Medulla oblongata (tissue), 1 donor: Measurements from ENCODE around the gene KSR2.
A peak's percentile ranks its signal among the peaks of the same experiment; 100 is the strongest.

ENCODE experiments used
- DNase-seq: peaks from one replicate; pipeline ENCODE4 v3.0.0-alpha.2; 2015; ENCODE audit errors: extremely low spot score

The KSR2 gene

DNA sequence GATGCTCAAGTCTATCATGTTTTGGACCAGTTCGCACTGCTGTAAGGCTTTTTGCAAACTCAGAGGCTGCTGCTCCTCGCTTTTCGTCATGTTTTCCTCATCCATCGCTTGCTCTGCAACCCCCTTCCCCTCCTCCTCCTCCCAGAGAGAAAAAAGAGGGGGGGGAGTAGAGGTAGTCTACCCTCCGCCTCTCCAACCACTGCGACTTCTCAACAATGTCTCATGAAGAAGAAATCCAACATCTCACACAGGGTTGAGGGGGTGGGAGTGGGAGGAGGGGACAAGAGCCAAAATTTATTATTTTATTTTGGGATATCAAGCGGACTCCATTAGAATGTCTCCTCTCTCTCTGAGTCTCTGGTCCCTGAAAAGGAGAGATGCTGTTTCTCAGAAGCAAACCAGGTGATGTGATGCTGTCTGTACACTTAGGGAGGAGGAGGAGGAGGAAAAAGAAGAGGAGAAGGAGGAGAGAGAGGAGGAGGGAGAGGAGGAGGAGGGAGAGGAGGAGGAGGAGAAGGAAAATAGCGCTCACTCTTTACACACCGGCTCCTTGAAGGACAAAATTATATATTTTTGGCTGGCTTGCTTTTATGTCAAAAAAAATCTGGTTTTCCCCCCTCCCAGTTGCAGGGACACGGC is 520 bp downstream of the KSR2 start:
- no peak for DNase-seq

GRCh38 chr12:117967512-117967911 is 1.3 kb downstream of the KSR2 start:
- DNase-seq: no peak

GRCh38 chr12:117967043-117967442 is 1.7 kb downstream of the KSR2 start:
- no peak for DNase-seq

- peak; percentile 7 for DNase-seq
Measured at GRCh38 chr12:117966511-117966910, 2.3 kb downstream of the KSR2 start.

- DNase-seq: no peak
Measured at GRCh38 chr12:117963836-117964235, 5.0 kb downstream of the KSR2 start.

DNA sequence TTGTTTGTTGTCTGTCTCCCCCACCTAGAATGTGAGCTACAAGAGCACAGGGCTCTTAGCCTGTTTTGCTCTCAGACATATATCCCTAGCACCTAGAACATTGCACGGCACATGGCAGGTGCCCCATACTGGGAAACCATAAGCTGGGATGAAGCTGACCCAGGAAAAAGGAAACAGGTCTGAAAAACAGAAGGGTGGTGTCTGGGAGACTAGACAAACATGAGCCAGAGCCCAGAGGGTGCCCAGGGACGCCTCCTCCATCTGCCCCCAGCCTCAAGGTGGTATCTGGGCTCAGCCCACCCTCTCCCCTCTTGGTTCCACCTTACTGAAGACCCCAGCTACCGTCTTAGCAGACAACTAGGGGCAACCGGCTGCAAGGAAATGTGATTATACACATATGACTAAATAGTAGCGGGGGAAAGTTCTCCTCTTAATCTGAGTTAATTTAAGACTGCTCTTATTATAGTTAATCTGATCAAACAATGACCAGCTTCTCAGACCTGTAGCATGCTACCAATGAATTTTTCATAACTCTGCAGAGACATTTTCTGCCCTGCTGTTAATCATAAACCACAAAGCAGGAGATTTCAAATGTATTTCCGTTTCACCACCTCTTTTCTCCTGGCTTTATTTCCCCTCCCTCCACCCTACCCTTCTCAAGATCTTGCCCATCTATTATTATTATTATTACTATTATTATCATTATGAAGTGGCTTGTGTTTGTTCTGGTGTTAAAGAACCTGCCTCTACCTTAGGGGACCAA is 31.9 kb downstream of the KSR2 start:
- DNase-seq: no peak

- DNase-seq: no peak
Measured at GRCh38 chr12:117933545-117933944, 35.2 kb downstream of the KSR2 start.

- no peak for DNase-seq
Measured at GRCh38 chr12:117926391-117926899, 42.3 kb downstream of the KSR2 start.

GRCh38 chr12:117921929-117922777 is 46.6 kb downstream of the KSR2 start:
- no peak for DNase-seq

DNA sequence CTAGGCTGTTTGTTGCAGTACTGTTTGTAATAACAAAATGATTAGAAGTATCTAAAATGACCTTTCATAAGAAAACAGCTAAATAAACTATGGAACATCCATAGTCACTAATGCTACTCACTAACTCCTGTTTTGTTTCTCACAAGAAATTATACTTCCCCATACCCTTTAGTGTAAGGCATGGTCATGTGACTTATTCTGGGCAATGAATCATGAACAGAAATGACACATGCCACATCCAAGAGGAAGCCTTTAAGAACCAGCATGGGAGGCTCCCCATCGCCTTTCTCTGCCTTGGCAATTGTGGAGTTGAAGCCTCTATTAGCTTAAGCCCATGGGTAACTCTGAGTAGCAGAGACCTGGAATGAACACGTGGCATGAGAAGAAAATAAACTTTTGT is 49.3 kb downstream of the KSR2 start:
- DNase-seq: no peak

- DNase-seq: no peak
Measured at GRCh38 chr12:117914686-117915085, 54.1 kb downstream of the KSR2 start.

- DNase-seq: no peak
Measured at GRCh38 chr12:117912756-117913155, 56.0 kb downstream of the KSR2 start.

- no peak for DNase-seq
Measured at GRCh38 chr12:117908411-117908810, 60.4 kb downstream of the KSR2 start.

DNA sequence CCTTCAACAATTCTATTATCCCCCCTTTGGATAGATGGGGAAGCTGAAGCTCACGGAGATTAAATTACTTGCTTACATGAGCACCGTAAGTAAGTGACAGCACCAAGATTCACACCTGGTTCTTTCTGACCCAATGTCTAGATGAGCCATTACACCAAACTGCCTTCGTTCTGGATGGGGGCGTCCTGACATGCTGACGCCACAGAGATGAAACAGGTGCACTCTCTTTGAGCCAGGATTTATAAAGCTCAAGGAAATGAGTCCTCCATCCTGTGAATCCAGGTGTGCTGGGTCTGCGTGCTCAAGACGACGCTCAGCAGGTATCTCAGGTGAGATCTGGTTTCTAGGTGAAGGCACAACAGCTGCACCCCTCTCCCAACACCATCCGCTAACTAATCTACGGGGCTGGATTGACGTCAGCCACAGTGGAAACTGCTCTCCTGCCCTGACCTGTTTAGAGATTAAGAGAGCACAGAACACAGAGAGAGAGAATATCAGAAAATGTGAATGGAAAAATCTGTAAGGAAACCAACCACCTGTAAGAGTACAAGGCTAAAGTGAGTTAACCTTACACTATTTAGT is 61.6 kb downstream of the KSR2 start:
- DNase-seq: no peak

- no peak for DNase-seq
Measured at GRCh38 chr12:117904051-117904450, 64.7 kb downstream of the KSR2 start.

GRCh38 chr12:117903110-117903840 is 65.5 kb downstream of the KSR2 start:
- no peak for DNase-seq

- no peak for DNase-seq
Measured at GRCh38 chr12:117901631-117902030, 67.2 kb downstream of the KSR2 start.

DNA sequence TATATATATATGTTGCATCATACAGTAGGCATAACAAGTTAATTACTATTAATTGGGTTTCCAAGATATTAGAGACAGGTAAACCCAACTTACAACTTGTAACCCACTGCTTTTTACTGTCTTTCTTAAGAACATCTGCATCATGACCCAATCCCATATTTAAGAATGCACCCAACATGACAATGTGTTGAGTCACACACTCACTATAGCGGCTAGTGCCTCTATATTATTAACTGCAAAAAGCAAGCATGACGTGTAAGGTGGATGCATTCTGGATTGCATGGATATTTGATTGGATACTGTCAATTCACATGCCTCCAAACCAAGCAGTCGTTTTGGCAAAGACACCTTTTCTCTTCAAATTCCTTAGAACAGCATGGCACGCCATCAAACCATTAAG is 68.2 kb downstream of the KSR2 start:
- DNase-seq: no peak

GRCh38 chr12:117897372-117898161 is 71.2 kb downstream of the KSR2 start:
- DNase-seq: no peak

GRCh38 chr12:117896009-117896408 is 72.8 kb downstream of the KSR2 start:
- DNase-seq: no peak

DNA sequence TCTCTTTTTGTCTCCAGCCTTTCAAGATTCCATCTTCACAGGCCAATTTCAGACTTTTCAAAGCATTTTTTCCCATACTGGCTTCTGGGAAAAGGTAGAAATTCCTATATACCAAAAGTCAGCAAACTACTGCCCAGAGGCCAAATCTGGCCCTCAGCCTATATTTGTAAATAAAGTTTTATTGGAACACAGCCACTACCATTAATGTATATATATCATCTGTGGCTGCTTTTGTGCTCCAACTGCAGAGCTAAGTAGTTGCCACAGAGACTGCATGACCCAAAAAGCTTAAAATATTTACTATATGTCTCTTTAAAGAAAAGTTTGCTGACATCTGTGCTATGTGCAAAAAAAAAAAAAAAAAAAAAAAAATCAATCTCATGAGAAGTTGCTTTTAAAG is 76.3 kb downstream of the KSR2 start:
- no peak for DNase-seq
